Measurements from ENCODE around the gene SETDB2.

GRCh38 chr13:49395451-49395865 is 48.6 kb upstream of the SETDB2 start:
- TF ChIP-seq ZNF232 (CRISPR knock-in tag; IDR thresholded peaks at IDR 0.05) (no peak), ZNF423 (CRISPR knock-in tag; IDR thresholded peaks at IDR 0.05) (no peak), CTCF (IDR thresholded peaks at IDR 0.05) (no peak), NFATC4 (CRISPR knock-in tag; IDR thresholded peaks at IDR 0.05) (no peak), ESRRA (CRISPR knock-in tag; IDR thresholded peaks at IDR 0.05; ENCODE audit: borderline replicate concordance) (no peak), USF1 (CRISPR knock-in tag; IDR thresholded peaks at IDR 0.05) (no peak), JUN (CRISPR knock-in tag; IDR thresholded peaks at IDR 0.05) (no peak), ZNF138 (CRISPR knock-in tag; conservative IDR thresholded peaks at IDR 0.05) (no peak)
